ENCODE measurements around the gene ITGB8.
"Not testable (repeated sequence)": the region's sequence is repeated elsewhere in the genome, so short reads cannot be mapped to it uniquely, and the experiment has no call there.

Gene ITGB8

DNA sequence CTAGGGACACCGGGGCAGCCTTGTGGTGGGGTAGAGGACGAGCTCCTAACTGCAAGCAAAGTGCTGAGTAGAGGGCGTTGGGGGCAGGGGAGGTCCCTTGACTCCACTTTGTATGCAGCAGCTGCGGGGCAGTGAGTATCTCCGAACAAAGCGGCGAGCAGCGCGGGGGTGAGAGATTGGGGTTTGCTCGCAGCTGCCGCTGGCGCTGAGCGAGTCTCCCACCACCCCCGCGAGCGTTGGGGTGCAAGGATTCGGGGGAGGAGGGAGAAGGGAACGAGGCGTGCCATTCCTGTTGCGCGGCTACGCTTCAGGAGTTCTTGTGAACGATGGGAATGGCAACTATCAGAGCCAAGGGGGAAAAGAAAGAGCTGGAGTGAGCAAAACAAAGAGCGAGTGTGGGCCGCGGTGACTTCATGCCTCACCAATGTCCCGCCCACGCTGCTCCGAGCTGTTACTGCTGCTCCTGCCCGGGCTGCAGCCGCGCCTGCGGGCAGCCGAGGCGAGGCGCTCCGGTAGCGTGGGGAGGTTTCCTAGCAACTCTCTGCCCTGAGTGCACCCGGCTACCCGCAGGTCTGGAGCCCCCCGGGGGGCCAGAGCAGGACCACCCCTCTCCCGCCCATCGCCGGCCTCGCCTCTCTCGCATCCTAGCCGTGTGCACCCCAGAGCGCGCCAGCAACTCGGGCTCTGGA lies at the start of gene ITGB8:
ITGB8 (plus strand) TSS at position 662 of the 689 bp plus-strand sequence. CDS start 907 bp downstream, outside the sequence.
- DNase-seq: no peak

DNA sequence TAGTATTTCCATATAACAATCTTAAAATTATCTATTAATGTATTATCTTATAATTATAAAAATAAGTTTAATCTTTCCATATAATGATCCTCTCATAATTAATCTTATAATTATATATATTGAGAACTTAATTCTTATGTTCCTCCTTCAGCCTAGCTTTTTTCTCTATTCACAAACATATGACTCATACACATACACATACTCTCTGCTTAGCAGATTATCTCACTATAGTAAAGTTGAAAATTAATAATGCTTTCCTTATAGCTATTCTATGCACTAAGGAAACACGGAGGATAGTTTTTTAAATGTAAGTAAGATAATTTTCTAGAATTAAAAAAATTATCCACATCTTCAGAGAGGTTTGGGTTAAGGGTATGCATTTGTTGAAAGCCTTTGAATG lies 47.7 kb upstream of the ITGB8 start:
- DNase-seq: no peak

DNA sequence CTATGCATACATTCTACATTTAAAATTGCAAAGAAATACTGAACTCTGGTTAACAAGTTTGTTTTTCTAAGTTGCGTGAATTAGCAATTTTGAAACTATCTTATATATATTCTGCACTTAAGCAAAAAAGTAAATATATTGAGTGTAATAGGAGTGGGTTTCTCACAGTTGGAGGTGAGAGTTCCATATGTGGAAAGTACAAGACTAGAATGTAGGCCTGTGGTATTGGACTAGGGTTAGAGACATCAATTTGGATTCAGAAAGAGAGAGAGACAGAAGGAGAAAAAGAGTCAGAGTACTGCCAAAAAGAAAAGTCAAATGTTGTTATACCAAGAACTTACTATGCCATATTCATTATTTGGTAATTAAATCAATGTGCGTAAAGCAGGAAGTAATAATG lies 47.3 kb upstream of the ITGB8 start:
- no peak for DNase-seq

DNA sequence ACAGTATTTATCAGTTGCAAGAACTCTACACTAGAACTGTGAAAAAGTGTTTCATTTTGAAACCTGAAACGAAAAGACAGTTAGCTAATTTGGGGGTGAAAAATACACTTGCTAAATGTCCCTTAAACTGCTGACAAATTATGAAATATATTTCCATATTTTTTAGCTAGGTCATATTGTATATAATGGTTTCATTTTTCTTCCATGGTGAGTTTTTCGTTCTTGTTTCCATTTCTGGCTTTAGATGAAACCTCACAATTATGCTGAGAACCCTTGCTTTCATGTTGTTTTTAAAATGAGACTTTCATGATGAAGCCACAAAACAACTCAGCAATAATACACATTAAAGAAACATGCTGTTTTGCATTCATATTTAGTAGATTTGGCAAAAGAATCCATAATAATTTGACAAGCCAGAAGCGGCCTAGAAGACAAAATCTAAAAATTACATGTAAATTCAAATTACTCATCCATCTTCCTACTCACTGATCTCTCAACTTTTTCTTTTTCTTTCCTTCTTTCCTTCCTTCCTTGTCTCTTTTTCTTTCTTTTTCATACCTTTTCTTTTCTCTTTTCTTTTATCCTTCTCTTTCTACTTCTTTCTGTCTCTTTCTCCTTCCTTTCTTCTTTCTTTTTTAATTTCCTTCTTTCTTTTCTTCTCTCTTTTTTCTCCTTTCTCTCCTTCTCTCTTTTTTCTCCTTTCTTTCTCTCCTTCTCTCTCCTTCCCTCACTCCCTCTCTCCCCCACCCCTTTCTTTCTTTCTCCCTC lies 46.5 kb upstream of the ITGB8 start:
- no peak for DNase-seq

DNA sequence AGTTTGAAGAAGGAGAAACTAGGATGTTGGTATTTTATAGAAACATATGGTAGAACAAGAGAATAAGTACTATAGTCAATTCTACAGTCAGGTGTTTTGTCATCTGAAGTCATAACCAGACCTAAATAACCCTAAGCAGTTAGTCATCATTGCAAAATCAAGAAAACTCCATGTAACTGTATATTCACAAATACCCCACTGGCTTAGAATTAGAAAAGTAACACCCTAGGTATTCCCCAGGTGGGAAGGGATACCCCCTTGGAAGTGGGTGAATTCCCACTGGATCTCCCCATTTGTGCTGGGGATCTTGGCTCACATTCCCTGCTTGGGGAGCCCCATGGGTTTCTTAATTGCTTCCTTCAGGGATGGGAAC lies 45.9 kb upstream of the ITGB8 start:
- DNase-seq: no peak

DNA sequence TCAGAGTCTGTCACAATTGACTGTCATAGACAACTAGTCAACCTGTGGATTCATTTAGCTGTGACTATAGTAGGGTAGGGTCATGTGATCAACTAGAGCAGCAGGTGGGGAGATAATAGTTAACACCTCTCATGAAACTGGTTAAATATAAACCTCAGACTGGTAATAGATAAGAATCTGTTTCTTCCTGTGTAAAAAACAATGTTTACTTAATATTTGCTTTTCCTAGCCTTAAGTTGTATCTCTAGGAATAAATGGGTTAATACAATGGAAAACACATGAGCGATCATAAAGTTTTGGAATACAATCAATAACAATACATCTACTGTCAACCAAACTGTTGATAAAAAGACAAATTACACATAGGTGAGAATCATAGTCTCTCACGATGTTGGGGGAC lies 43.4 kb upstream of the ITGB8 start:
- DNase-seq: no peak

DNA sequence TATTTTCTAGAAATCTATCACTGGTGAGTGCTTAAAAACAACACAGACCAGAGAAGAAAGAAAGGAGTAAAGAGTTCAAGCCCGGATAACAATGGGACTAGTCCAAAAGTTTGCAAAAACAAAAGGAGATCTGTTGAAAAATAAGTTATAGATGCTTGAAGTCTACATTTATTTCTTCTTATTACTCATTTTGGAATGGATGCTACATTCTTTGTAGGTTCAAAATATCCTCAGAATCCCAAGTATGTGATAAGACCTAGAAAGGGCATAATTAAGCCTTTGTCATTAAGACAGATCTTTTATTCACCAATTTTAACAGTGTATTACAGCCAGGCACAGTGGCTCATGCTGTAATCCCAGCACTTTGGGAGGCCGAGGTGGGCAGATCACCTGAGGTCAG lies 42.7 kb upstream of the ITGB8 start:
- DNase-seq: no peak

DNA sequence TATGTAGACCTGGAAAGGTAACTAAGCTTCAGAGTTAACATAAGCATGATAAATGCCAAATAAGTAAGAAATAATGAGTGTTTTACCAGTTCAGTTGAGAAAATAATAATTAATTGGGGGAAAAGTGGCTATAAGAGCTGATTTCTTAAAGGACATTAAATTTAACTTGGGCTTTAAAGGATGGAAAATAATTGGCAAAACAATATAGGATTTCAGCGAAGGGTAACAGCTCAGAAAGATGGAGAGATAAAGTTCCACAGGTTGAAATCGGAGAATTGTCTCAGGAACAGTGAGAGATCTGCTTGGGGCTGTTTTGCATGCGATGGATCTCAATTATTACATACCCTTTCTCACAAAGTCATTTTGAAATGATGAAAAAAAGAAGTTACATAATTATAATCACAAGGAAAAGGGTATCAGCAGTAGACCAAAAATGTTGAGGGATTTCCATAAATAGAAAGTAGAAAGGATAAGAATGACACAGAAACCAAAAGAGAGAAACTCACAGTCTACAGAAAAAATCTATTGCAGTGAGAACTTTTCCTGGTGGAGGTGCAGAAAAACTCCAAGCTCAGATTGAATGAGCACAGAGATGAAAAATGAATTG lies 40.1 kb upstream of the ITGB8 start:
- DNase-seq: no peak

DNA sequence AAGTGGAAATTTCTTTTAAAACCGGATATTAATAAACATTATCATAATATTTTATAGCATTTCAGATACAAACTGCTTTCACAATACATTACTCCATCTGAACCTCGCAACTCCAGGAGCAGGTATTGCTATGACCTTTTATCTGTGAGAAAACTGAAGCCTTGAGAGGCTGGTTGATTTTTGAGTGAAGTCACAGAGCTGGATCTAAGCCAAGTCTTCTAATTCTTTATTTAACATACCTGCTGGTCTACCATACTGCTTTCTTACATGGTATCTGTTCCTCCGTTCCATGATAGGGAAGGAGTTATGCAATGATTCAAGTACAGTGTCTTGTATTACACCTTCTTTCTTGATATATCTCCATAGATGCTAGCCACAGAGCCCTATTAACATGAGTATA lies 37.4 kb upstream of the ITGB8 start:
- DNase-seq: no peak

DNA sequence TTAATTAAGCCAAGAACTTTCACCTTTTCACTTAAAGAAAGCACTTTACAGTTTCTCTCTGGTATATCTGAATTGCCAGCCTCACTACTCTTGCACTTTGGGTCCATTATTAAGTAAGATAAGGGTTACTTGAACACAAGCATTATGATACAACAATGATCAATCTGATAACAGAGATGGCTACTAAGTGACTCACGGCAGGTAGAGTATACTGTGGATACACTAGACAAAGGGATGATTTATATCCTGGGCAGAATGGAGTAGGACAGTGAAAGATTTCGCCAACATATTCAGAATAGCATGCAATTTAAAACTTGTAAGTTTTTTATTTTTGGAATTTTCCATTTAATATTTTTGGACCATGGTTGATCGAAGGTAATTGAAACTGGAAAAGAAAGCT lies 34.3 kb upstream of the ITGB8 start:
- no peak for DNase-seq

DNA sequence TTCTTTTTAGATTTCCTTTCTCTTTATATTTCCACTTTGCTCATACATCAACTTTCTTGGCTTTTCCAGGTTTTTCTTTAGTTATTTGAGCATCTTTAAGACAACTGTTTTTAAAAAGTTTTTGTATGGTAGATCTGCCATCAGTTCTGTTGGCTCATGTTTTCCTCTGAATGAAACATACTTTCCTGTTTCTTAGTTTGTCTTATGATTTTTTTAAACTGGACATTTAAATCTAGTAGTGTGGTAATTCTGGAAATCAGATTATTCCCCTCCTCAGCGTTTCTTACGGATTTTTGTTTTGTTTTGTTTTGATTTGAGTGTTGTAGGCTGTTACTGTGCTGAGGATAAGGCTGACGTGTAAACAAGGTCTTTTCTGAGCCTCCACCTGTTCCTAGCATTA lies 33.8 kb upstream of the ITGB8 start:
- no peak for DNase-seq

DNA sequence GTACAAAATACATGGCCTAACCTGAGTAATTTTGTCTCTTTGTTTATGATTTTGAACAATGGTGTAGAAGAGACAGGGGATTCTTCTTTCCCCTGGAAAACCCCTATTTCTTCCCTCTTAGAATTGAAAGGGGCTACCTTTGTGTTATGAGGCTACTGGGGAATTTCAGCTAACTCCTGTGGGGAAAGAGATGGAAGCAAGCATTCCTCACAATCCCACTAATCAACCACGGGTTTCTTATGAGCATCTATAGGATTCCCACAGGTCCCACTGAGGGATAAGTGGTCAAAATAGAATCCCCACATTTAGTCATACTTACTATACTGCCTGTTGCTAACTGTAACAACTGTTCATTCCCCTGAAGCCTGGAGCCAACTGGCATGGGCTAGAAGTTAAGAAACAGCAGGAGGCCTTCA lies 32.2 kb upstream of the ITGB8 start:
- no peak for DNase-seq

DNA sequence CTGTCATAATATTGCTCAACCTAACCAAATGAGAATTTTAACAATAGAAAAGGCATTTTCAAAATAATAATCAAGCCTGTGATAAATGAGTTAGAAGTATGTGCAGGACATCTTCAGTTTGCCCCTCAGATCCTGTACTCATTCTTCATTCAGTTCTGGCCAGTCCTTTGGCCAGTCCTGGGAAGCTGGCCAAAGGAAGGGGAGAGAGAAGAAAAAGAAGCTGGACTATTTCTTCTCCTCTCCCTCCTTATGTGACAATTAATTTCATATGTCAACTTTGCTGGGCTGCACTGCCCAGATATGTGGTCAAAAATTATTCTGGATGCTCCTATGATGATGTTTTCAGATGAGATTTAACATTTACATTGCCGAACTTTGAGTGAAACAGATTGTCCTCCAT lies 31.6 kb upstream of the ITGB8 start:
- DNase-seq: no peak

DNA sequence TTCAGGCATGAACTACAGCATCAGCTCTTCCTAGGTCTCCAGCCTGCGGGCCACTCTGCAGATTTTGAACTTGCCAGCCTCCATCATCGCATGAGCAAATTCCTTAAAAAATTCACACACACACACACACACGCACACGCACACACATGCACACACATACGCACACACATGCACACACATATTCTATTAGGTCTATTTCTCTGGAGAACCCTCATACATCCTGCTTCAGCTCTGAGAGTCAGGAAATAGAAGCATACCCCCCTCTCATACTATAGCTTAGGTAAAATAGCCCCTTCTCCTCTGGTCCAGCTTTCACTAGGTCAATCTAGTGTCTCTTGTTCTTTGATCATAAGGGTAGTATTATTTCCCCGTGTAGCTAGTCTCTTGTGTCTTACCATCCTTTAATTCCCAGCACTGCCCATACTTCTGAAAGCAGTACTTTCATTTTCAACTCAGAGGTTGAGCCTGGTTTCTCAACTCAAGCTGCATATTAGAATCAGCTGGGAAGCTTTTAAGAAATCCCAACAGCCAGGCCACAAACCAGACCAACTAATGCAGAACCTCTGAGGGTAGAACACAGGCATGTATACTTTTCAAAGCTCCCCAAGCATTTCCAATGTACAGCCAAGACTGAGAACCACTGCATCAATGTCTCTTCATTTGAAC lies 30.9 kb upstream of the ITGB8 start:
- no peak for DNase-seq

DNA sequence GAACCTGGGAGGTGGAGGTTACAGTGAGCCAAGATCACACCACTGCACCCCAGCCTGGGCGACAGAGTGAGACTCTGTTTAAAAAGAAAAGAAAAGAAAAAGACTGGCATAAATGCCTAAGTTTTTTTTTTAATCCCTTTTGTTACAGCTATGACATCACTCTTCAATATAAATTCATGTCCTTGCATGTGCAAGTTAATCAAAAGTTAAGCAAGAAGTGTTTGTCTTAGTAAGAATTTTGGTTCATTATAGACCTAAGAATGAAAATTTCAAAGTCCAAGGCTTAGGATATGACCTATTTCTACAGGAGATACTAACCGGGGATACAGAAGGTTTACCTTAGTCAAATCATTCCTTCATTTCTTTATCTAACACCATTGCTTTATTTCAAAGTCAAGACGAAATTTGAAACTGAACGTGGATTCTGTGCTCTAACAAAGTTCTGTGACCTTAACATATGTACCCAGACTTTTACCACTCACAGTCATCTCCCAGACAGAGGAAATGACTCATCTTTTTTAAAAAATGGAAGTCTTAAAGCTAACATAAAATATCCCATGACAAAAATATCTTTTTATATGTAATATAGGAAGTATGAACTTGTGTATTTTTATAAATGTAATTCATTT lies 29.3 kb upstream of the ITGB8 start:
- DNase-seq: no peak

DNA sequence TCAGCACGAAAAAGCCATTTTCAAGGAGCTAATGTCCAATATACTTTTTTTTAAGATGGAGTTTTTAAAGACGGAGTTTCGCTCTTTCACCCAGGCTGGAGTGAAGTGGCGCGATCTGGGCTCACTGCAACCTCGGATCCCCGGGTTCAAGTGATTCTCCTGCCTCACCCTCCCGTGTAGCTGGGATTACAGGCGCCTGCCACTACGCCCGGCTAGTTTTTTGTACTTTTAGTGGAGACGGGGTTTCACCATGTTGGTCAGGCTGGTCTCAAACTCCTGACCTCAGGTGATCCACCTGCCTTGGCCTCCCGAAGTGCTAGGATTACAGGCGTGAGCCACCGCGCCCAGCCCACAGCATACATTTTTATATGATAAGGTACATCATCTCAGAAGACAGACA lies 28.4 kb upstream of the ITGB8 start:
- DNase-seq: not testable (repeated sequence)

DNA sequence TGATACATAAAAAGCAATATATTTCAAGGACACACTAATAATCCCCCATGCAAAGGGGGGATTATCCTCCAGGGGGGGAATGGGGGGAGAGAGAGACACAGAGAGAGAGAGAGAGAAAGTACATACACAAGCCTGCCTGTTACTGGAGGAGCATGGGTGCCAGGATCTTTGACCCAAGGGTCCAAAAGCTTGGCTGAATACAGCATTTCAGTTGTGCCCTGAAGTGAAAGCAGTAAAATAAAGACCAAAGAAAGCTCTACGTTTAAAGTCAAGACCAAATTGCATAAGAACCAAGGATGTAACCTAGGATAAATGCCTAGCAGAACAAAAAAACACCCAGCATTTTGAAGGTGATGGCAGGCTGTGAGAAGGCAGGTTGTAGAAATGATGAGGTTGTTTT lies 27.8 kb upstream of the ITGB8 start:
- DNase-seq: no peak

DNA sequence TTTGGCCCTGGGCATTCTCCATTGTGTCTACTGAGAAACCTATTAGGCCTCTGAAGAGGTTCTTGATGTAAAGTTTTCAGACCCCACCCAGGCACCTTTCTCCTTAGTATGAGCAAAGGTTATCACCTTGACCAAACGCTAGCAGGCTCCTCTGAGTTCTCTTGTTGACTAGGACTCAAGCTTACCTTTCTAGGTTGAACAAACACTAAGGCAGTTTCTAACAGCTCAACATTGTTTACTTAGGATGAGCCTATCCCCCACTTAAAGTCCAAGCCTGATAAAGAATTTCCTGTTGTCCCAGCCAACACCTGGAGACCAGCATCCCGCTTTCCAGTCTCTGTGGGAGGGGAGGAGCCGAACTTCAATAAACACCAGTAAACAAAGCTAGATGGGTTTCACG lies 26.3 kb upstream of the ITGB8 start:
- DNase-seq: no peak

DNA sequence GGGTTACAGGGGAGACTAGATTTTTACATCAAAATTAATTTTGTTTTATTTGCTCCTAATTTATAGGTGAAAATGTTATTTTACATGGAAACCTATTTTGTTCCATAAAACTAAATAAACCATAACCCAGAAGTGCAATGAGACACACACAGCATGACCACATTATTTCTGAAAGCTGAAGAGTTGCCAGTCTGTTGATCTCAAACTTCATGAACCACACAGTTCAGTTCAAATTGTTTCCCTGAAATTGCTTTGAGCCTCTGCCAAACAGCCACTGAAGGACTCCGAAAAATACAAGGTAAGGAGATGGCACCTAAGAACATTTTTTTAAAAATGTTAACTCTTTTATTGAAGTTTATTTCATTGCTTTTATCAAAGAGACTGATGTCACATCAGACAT lies 25.0 kb upstream of the ITGB8 start:
- DNase-seq: no peak

DNA sequence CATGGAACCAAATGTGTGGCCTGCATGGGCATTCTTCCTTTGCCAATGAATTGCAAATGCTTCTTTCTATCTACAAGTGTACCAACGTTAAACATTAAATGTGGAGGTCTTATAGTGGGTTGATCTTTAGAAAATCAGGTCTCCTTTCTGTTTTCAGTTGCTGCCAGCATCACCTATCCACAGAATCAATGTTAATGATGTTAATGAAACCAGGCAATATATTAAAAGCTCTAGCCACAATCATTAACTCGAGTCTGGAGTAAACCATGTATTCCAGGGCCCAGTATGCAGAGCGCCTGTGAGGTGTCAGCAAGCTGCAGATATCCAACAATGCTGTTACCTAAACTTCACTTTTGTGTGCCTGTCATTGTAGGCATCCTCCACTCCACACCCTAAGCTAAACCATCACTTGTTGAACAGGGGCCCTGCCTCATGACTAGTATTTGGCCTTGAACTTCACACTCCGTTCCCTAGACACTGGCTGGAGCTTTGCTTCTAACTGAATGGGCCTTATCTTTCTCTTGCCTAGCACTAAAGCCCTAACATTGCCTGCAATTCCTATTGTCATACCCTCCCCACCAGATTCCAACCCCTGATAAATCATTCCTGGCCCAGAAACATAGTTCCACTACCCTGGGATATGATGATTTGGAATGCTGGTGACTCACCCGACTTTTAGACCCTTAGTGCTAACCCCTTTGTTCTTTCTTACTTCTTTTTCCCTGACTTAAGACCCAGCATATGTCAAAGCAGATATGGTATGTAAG lies 24.3 kb upstream of the ITGB8 start:
- no peak for DNase-seq

DNA sequence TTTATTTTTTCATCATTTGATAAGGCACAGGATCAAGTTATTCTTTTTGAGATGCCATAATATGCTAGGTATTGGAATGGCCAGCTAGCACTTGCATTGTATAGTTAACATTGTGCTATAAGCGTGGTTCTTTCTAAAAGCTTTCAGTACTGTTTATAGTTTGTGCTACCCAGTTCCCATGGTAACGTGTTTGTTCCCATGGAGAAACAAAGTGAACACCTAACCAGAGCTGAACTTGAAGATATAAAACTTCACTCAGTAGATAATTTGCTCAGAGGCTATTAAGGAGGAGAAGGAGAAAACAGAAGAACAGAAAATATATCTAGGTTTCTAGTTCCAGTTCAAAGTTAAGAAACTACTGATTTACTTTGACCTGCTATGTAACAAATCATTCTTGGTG lies 23.6 kb upstream of the ITGB8 start:
- no peak for DNase-seq

DNA sequence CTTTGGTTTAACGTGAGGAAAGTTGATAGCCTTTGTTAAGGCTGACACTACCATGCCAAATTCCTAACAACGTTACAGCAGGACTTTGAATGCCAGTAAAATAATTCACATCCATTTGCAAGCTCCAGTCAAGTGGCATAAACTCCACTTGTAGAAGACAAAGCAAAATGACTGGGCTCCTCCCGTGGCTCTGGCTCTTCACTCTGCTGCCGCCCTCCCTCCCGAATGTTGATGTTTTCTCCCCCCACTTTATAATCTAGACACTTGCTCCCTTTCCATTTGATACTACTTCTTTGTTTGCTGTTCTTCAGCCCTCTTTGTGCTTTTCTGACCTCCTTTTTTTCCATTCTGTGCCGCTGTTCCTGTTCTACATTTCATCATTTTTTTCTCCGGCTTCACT lies 22.8 kb upstream of the ITGB8 start:
- DNase-seq: peak; percentile 30

DNA sequence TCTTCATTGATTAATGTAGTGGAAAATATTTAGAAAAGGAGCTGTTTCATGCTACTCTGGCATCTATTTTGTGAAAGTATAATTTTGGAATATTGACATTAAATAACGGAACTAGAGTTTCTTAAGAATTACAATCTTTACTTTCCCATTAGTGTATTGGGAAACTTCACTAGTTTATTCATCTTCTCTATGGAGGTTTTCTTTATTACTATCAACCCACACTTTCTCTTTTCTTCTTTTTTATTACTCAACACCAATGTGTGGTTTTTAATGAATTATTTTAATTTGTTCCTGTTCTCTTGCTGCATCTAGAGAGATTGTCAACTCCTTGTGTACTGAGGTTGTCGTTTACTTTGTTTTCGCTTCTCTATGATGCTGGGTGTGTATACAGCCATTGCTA lies 20.4 kb upstream of the ITGB8 start:
- DNase-seq: no peak

All from NCI-H2107 (cell line).